GM13976 (cell line): Measurements from ENCODE around the gene ZKSCAN3.
"Not testable (repeated sequence)": the region's sequence is repeated elsewhere in the genome, so short reads cannot be mapped to it uniquely, and the experiment has no call there.

Source experiments
- DNase-seq: peaks from one replicate; pipeline ENCODE4 v3.0.0; 2012; ENCODE audit warnings: low spot score
- in situ Hi-C: fragments of 300-500 bp; cut with MboI; formaldehyde crosslinking; loops from one replicate; pipeline ENCODE4 v1.12.0; 2022; ENCODE audit warnings: low sequenced_read_pairs, mixed read lengths, inconsistent platforms; ENCODE audit not compliant: unreplicated experiment
- TF ChIP-seq, protein P1 (sequence below): IDR thresholded peaks from 2 replicates; pipeline ENCODE4 v1.5.1; 2012; ENCODE audit warnings: borderline replicate concordance, mild to moderate bottlenecking; ENCODE audit not compliant: insufficient read depth; ENCODE audit errors: extremely low read depth, missing control alignments, control extremely low read depth

ZKSCAN3 gene

DNA sequence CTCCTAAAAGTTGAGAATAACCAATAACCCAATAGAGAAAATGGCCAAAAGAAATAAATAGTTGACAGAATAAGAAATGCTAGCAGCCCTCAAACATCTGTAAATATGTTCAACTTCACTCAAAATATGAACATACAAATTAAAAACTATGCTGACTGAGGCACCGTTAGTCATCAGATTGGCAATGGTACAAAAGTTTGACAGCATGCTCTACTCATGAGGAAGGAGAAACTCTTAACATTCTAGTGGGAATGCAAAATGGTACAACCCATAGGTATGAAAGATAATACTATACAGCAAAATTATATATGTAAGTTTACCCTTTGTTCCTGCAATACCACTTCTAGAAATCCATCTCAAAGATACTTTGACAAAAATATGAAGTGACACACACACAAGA is 51.4 kb downstream of the ZKSCAN3 start:
- no peak for DNase-seq
- TF ChIP-seq, protein P1, sequence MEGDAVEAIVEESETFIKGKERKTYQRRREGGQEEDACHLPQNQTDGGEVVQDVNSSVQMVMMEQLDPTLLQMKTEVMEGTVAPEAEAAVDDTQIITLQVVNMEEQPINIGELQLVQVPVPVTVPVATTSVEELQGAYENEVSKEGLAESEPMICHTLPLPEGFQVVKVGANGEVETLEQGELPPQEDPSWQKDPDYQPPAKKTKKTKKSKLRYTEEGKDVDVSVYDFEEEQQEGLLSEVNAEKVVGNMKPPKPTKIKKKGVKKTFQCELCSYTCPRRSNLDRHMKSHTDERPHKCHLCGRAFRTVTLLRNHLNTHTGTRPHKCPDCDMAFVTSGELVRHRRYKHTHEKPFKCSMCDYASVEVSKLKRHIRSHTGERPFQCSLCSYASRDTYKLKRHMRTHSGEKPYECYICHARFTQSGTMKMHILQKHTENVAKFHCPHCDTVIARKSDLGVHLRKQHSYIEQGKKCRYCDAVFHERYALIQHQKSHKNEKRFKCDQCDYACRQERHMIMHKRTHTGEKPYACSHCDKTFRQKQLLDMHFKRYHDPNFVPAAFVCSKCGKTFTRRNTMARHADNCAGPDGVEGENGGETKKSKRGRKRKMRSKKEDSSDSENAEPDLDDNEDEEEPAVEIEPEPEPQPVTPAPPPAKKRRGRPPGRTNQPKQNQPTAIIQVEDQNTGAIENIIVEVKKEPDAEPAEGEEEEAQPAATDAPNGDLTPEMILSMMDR = no peak
- in situ Hi-C loops = no loop called here

DNA sequence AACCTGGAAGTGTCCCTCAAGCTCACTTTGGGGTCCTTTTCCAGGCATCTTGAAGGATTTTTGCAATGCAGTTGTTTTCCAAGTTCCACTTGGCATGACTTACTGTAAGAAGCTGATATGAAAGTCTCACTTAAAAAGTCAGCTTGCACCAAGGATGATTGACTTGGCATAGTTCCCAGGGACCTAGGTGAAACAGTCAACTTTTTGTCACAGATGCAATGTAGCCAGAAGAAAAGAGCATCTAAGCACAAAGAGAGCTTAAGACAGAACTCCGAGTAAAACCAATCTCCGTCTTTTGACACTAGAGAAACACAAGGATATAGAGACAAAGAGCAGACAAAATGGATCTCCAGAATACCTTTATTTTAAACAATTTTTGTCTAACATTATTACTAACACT is 52.5 kb downstream of the ZKSCAN3 start:
- DNase-seq = no peak
- TF ChIP-seq, protein P1 = no peak
- in situ Hi-C loops = no loop called here

DNA sequence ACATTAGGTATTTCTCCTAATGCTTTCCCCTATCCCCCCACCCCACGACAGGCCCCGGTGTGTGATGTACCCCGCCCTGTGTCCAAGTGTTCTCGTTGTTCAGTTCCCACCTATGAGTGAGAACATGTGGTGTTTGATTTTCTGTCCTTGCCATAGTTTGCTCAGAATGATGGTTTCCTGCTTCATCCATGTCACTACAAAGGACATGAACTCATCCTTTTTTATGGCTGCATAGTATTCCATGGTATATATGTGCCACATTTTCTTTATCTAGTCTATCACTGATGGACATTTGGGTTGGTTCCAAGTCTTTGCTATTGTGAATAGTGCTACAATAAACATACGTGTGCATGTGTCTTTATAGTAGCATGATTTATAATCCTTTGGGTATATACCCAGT is 54.2 kb downstream of the ZKSCAN3 start:
- DNase-seq, in situ Hi-C loops: not testable (repeated sequence)

DNA sequence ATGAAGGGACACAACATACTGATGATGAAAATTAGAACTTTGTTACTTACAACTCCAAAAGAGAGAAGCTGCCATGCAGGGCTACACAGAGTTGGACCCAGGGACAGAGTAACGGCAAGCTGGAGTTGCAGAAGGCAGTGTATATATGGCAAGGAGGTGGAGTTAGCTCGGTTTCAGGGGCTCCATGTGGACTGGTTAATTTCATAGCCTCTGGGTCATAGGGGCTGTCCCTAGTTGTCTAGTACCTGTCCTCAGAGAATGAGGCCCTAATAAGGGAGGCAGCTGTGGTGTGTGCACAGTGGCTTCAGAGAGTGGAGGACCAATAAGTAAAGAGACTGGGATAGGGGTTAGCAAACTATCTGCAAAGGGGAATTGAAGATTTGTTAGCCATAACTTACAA is 57.7 kb downstream of the ZKSCAN3 start:
- TF ChIP-seq, protein P1 = no peak
- no peak for DNase-seq
- in situ Hi-C loops = no loop called here

DNA sequence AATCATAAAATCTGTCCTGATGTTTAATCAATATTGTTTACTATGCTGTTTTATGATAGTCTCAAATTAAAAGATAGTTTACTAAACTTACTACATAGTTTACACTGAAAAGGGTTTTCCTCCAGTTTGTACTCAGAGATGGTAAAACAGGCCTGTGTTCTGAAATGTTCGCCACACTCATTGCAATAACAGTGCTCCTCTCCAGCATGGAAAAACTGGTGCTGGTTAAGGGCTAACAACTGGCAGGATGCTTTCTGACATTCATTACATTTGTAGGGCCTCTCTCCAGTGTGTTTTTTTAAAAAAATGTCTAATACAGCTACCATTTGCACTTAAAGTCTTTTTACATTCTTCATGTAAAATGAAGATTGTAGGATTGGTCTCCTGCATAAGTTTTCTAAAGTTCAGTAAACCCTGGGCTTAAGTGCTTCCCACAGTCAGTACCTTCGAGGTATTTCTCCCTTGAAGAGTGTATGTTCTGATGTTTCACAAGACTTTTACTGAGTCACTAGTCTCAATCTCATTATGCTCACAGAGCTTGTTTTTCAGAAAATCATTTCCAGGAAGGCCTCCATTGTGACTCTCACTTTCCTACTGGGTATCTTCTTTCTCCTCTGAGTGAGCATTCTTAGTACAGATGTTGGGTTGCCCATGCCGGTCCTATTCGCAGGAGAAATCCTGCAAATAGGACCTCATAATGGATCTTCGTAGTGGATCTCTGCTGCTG is 58.5 kb downstream of the ZKSCAN3 start:
- no peak for DNase-seq
- in situ Hi-C loops = no loop called here
- TF ChIP-seq, protein P1 = no peak

DNA sequence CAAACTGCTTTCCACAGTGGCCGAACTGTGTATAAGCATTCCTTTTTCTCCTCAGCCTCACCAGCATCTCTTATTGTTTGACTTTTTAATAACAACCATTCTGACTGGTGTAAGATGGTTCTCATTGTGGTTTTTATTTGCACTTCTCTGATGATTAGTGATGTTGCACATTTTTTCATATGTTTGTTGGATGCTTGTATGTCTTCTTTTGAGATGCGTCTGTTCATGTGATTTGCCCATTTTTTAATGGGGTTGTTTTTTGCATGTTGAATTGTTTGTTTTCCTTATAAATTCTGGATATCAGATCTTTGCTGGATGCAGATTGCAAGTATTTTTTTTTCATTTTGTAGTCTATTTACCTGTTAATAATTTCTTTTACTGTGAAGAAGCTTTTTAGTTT is 61.0 kb downstream of the ZKSCAN3 start:
- TF ChIP-seq, protein P1 = no peak
- DNase-seq = no peak
- in situ Hi-C loops = no loop called here

DNA sequence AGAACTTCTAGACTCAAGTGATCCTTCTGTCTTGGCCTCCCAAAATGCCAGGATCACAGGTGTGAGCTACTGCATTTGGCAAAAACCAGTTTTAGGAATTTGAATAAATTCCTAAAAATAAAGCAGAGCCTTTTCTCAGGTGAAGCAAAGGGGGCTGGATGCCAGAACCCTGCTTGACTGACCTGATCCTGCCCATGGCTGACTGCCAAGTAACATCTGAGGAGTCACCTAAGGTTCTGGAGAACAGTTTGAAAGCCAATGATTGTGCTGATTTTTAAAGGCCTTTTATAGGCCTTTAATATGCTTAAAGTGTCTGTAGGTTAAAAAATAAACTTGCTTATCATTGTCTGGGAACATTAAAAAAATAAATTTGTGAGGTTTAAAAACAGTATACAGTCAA is 63.9 kb downstream of the ZKSCAN3 start:
- no peak for DNase-seq
- TF ChIP-seq, protein P1 = no peak
- in situ Hi-C loops = no loop called here
